ENCODE measurements around the gene N4BP3.
"Not testable (repeated sequence)": the region's sequence is repeated elsewhere in the genome, so short reads cannot be mapped to it uniquely, and the experiment has no call there.

Gene N4BP3

DNA sequence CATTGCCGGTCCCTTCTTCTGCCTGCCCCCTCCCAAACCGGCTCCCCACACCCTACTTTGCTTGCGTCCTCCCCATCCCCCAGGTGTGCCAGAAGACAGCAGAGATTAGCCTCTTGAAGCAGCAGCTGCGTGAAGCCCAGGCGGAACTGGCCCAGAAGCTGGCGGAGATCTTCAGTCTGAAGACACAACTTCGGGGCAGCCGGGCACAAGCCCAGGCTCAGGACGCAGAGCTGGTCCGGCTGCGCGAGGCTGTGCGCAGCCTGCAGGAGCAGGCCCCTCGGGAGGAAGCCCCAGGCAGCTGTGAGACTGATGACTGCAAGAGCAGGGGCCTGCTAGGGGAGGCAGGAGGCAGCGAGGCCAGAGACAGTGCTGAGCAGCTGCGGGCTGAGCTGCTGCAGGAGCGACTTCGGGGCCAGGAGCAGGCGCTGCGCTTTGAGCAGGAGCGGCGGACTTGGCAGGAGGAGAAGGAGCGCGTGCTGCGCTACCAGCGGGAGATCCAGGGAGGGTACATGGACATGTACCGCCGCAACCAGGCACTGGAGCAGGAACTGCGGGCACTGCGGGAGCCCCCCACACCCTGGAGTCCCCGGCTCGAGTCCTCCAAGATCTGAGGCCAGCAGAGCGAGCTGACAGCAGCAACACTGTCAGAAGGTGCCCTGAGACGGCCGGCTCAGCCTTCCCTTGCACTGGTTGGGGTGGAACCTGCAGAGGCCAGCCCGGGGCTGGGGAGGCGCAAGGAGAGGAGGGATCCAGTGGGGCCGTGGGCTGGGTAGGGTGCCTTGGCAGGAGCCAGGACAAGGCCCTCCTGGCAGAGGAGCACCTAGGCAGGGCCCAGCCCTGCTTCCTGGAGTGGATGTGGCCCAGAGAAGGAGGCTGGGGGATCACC lies 8.3 kb downstream of the N4BP3 start:
- DNase-seq (ENCODE audit: low read depth, low spot score) = no peak

DNA sequence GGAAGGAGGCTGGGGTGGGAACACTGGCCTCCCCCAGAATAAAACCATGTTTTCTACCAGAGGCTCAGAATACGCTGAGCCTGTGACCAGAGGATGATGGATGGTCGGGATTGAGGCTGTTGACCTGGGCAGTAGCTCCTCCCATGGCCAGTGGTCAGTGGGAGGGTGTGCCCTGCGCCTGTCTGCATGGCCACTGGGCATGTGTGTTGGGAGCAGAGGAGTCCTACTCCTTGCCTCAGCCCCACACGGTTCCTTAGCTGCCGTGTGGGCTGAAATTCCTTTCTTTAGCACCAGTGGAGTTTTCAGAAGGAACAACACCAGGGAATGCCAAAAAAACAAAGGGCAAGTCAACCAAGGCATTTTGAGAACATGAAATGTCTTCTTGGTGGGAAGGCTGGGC lies 9.0 kb downstream of the N4BP3 start:
- DNase-seq (ENCODE audit: low read depth, low spot score) = no peak

DNA sequence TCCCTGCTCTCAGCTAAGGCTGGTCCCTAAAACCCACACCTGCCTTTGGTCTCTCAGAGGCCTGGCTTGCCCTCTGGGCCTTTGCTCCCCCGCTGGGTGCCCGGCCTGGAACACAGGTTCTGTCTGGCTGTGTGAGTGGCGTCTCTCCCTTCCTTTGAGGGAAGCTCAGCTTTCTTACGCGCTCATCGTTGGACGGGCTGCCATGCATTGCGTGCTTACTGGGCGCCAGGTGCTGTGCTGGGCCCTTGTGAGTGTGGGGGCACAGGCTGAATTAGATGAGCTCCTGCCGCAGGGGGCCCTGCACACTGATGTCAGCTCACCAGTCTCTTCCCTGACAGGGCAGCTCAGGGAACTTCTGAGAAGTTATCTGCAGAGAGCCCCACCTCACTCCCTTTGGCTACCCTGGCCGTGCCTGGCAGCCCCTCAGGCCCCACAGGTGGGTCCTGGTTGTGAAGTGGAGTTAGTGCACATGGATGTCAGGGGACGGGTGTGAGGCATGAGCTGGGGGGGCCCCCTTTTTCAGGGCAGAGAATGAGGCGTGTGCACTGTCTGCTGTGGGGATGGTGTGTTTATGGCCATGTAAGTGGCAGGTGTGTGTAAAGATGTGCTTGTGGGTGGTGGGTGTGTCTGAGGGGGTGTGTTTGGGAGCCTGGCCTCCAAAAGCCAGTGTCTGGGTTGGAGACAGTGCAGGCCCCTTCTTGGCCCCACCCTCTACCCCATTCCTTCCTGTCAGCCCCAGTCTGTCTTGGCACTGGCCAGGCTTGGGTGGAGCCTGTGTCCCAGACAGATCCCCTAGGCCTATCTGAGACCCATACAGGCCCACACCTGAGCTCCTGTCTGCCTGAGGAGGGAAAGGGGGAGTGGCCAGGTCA lies 10.0 kb downstream of the N4BP3 start:
- no peak for DNase-seq (ENCODE audit: low read depth, low spot score)

DNA sequence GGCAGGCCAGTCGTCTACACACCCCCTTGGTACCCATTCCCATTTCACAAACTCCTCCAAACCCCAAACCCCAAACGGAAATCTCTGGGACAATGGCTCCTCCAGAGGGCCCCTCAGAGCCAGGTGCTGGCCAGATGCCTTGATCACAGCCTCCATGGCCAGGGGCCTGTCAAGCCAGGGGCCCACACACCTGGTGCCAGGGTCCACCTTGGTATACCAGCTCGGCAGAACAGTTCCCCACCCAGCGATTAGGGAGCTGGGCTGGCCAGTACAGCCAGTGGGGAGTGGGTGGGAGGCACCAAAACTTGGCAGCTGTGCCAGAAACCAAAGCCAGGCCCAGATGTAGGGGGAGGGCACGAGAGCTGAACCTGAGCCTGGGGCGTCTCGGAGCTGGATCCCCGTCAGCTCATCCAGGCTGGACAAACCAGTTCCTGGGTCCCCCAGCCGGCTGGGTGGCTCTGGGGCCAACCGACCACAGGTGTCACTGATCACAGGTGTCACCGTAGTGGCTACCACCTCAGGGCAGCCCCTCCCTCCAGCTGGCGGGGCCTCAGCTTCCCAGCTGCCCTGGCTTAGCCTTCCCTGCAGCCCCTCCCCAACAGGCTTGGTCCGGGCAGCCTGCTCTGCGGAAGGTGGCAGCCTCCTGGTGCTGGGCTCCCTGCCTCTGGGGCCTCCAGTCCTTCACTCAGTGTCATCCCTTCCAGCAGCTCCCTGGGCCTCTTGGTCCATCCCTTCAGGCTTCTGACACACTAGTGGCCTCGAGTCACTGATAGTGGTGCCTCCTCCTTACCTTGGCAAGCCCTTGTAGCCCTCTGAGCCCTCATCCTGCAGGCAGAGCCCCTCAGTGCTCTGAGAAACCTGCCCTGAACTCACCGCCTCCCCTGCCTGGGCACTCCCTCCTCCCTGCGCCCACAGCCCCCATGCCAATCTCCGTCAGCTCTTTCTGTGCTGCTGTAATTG lies 10.9 kb downstream of the N4BP3 start:
- DNase-seq (ENCODE audit: low read depth, low spot score) = no peak

DNA sequence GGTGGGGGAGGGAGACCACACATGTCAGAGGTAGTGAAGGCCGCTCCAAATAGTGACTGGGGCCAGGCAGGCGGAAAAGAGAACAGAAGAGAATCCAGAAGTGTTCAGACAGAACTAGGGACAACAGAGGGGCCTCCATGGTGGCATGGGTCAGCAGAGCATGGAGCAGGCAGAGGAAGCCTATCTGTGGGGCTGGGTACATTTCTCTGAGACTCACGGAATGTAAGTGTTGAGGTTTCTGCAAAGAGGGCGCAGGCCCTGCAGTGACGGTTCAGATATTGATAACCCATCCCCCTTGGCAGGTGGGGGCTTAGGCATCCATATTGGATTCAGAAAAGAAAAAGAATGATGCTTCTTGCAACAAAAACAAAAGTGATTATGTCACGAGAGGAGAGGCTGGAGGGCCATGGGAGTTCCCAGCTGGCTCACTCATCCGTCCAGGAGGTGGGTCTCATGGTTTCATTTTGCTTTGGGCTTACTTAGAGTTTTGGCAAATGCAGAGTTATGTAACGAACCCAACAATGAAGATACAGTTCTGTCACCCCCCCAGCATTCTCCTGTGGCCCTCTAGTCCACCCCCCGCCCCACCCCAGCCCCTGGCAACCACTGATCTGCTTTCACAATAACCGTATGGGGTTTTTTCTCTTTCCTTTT lies 12.0 kb downstream of the N4BP3 start:
- DNase-seq (ENCODE audit: low read depth, low spot score) = no peak

DNA sequence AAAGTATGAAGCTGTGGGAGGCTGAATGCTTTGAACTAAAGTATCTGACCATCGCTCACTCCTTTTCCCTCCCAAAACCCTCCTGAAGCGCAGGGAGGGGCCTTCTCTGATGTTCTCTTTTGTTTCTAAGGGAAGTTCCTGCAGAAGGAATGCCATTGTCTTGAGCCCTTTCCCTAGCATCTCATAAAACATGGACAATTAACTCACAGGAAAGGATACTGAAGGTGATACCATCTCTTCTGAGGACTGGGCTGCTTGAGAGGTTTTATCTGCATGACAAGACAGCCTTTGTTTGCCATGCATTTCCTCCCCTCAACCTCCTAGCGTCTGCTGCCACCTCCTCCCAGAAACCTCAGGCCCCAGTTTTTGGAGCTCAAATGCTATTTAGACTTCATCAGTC lies 13.2 kb downstream of the N4BP3 start:
- no peak for DNase-seq (ENCODE audit: low read depth, low spot score)

DNA sequence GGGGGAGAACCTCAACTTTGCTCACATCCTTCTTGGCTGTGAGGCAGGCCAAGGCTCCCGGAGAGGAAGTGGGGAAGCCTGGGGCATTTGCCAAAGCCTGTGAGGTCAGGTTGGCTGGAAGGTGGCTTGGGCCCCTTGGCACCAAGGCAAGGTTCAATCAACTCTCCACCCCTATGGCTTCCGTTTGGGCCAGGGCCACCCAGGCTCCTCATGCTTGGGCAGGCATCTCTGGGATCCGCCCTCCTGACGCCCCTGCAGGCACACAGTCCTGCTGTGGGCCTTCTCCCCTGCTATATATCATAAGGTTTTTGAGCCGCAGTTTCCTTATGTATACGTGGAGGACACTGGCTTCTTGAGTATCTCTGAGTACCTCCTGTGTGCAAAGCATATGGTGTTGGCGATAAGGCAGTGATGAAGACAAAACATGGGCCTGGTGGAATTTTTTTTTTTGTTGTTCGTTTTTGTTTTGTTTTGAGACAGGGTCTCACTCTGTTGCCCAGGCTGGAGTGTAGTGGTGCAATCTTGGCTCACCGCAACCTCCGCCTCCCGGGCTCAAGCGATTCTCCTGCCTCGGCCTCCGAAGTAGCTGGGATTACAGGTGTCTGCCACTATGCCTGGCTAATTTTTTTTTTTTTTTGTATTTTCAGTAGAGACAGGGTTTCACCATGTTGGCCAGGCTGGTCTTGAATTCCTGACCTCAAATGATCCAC lies 14.1 kb downstream of the N4BP3 start:
- not testable (repeated sequence) for DNase-seq (ENCODE audit: low read depth, low spot score)

DNA sequence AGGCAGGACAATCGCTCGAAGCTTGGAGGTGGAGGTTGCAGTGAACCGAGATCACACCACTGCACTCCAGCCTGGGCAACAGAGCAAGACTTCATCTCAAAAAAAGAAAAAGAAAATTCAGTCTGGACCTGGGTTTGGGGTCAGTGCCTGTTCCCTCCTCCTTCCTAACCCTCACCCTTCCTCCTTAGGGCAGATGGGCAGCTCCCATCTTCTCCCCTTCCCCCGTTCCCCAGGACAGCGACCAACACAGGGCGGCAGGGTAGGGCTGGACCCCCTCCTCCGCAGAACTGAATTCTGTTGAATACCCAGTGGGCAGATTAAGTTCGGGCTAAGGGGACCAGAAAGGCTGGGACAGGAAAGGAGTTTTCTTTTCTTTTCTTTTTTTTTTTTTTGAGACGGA lies 16.0 kb downstream of the N4BP3 start:
- DNase-seq (ENCODE audit: low read depth, low spot score) = no peak

DNA sequence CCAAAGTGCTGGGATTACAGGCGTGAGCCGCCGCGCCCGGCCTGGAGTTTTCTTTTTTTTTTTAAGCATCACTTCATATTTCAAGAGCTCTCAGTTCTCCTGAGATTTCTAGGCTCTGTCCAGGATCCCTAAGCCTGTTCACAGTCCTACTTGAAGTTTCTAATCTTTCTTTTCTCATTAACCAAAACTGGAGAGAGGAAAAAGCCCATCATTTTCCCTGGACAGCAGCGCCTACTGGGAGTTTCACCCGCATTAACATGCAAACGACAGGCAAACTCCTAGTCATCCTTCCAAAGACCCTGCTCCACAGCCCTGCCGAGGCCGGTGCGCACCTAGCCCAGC lies 16.9 kb downstream of the N4BP3 start:
- DNase-seq (ENCODE audit: low read depth, low spot score) = not testable (repeated sequence)

DNA sequence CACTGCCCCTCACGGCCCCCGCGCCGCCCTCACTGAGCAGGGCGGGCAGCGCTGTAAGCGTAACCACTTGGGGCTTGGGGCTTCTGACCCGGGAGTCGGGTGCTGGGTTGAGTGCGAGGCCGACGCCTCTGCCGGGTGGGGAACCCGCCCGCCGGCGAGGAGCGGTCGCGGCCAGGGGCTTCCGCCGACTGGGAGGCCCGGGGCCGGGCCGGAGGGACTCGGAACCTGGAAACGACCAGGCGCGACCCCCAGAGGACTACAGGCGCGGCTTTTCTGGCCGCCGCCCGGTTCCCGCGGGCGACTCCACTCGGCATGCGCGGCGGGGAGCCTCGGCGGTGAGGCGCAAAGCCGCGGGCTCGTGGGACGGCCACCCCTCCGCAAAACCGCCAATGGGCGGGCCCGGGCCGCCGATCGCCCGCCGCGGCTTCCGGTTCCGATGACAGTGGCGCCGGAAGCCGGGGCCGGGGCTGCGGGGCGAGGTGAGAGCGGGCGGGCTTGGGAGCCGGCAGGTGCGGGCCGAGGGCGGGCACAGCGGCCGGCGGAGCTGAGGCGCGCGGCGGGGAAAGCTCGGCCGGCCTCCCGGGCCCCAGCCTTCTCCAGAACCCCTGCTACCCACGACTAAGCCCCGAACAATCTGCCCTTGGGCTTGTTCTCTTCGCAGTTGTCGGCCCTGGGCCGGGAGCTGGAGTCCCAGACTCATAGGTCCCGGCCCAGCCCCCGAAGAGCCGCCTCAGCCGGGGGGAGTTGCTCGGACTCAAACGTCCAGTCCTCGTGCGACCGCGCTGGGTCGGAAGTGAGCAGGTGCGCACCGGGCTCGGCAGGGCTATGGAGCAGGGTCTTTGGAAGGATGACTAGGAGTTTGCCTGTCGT lies 17.5 kb downstream of the N4BP3 start, which contains the start of gene RMND5B:
Gene RMND5B, plus strand, starts transcription at position 439 of the 870 bp plus-strand sequence. CDS start 7,106 bp downstream, outside the sequence.
- no peak for DNase-seq (ENCODE audit: low read depth, low spot score)

DNA sequence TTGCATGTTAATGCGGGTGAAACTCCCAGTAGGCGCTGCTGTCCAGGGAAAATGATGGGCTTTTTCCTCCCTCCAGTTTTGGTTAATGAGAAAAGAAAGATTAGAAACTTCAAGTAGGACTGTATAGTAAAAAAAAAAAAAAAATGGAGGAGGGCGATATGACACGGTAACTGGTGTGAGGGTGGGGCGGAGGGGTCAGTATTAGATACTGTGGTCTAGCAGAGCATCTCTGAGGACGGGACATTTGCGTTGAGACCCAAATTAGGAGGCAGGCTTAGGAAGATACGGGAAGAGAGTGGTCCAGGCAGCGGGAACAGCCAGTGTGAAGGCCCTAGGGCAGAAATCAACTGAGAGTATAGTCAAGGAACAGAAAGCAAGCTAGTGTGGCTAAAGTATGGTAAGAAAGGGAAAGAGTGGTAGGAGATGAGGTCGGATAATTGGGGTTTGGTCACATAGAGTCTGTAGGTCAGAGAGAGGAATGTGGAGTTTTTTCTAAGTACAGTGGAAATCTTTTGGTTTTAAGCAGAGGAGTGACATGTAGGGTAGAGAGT lies 18.2 kb downstream of the N4BP3 start:
- no peak for DNase-seq (ENCODE audit: low read depth, low spot score)

DNA sequence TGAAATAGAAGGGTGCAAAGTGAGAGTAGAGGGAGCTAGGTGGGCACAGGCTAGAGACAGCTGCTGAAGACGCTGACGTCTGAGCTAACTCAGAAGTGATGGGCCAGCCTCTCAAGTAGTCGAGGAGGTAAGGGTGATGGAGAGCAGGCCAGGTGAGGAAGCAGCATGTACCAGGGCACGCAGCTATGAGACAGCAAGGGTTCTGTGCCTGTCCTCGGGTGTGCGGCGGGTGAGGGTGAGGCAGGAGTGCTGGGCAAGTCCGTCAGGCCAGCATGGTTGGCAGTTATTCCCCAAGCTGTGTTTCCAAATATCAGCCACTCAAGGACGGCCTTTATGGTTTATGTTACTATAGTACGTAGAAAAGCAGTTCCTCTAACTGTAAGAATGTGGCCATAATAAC lies 23.7 kb downstream of the N4BP3 start:
- DNase-seq (ENCODE audit: low read depth, low spot score) = no peak

DNA sequence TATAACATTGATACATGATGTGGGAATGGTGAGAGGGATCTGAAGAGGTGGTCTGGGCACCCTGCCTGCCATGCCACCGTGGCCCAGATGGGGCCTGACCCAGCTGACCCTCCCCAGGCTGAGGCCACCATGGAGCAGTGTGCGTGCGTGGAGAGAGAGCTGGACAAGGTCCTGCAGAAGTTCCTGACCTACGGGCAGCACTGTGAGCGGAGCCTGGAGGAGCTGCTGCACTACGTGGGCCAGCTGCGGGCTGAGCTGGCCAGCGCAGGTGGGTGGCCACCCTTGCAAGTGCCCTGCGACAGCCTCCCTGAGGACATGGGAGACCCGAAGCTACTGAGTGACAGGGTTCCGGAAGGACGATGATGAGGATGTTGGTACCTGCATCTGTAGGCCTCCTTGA lies 24.7 kb downstream of the N4BP3 start:
- no peak for DNase-seq (ENCODE audit: low read depth, low spot score)

DNA sequence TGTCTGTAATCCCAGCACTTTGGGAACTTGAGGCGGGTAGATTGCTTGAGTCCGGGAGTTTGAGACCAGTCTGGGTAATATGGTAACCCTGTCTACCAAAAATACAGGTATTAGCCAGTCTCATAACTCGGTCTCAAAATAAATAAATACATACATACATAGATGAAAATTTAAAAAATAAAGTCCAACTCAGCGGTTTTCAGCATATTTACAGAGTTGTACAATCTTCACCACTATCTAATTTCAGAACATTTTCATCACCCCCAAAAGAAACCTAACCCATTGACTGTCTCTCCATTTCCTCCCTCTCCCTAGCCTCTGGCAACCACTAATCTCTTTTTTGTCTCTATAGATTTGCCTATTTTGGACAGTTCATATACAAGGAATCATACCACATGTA lies 28.2 kb downstream of the N4BP3 start:
- no peak for DNase-seq (ENCODE audit: low read depth, low spot score)

DNA sequence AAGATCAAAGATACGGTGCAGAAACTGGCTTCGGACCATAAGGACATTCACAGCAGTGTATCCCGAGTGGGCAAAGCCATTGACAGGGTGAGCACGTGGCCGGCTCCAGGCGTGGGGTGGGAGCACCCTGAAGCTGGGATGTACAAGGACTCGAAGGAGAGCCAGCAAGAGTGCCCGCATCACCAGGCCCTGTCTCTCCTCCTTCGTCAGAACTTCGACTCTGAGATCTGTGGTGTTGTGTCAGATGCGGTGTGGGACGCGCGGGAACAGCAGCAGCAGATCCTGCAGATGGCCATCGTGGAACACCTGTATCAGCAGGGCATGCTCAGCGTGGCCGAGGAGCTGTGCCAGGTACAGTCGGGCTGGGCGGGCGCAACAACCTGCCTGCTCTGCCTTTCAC lies 29.3 kb downstream of the N4BP3 start:
- no peak for DNase-seq (ENCODE audit: low read depth, low spot score)

DNA sequence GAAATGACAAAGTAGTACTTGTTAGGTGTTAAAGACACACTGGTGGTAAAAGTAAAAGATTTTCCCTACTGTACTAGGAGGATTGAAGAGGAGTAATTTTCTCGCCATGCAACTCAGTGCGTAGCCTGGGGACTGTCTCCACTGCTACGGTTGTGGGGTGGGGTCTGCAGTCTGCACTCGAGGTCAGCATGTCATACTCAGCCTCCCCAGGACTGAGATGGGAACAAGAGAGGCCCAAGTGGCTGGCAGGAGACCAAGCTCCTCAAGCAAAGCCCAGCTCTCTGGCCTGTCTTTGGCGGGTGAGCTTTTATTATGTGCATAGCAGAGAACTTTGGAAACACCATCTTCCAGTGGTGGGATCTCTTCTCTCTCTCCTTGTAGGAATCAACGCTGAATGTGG lies 29.9 kb downstream of the N4BP3 start:
- DNase-seq (ENCODE audit: low read depth, low spot score) = no peak

DNA sequence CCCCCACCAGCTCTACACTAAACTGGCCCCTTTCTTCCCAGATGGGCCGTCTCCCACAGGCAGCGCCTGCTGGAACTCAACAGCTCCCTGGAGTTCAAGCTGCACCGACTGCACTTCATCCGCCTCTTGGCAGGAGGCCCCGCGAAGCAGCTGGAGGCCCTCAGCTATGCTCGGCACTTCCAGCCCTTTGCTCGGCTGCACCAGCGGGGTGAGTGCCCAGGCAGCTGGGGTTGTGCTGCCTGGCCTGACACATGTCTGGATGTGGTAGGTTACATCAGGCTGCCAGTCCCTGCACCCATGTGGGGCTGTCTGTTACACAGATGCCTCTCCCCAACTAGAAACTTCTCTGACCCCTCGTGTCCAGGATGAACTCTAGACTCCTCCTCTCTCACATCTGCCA lies 30.6 kb downstream of the N4BP3 start:
- no peak for DNase-seq (ENCODE audit: low read depth, low spot score)

DNA sequence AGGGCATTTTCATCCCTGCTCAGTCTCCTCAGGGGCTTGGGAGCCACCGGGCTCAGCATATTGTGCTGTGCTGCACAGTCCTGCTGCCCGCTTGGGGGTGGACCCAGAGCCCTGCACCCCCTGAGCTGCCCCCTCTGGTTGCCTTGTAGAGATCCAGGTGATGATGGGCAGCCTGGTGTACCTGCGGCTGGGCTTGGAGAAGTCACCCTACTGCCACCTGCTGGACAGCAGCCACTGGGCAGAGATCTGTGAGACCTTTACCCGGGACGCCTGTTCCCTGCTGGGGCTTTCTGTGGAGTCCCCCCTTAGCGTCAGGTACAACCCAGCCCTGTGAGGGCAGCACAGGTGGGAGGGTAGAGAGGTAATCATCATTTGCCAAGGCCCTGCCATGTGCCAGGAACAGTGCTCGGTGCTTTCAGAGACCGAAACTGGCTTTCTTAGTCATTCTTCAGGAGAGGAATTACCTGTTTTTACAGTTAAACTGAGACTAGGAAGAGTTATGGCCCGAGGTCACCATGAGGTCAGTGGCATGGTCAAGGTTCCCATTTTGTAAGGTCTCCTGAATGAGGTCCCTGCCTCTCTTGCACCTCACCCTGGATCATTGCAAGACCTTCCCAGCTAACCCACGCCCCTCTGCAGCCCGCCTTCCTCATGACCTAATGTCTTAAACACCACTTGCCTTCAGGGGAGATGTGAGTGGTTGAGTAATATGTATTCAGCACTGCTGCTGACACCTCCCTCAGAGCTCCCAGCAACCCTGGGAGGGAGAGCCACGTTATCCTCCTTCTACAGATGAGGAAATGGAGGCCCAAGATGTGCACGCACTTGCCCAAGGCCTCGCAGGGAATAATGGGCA lies 32.9 kb downstream of the N4BP3 start:
- DNase-seq (ENCODE audit: low read depth, low spot score) = no peak
